Skeletal muscle cell (primary cell): ENCODE results near the gene SLC25A17.
A peak's percentile ranks its signal among the peaks of the same experiment; 100 is the strongest.
"Not testable (repeated sequence)": the region's sequence is repeated elsewhere in the genome, so short reads cannot be mapped to it uniquely, and the experiment has no call there.

Experiments used
- DNase-seq: peaks from one replicate; pipeline ENCODE4 v3.0.0-alpha.2; 2010; ENCODE audit warnings: low read depth
- H3K4me3 ChIP-seq: 2 replicates; pipeline ENCODE4 v1.5.1; 2011; ENCODE audit warnings: low read depth, mild to moderate bottlenecking, control low read depth, low read length, moderate library complexity

The SLC25A17 gene

DNA sequence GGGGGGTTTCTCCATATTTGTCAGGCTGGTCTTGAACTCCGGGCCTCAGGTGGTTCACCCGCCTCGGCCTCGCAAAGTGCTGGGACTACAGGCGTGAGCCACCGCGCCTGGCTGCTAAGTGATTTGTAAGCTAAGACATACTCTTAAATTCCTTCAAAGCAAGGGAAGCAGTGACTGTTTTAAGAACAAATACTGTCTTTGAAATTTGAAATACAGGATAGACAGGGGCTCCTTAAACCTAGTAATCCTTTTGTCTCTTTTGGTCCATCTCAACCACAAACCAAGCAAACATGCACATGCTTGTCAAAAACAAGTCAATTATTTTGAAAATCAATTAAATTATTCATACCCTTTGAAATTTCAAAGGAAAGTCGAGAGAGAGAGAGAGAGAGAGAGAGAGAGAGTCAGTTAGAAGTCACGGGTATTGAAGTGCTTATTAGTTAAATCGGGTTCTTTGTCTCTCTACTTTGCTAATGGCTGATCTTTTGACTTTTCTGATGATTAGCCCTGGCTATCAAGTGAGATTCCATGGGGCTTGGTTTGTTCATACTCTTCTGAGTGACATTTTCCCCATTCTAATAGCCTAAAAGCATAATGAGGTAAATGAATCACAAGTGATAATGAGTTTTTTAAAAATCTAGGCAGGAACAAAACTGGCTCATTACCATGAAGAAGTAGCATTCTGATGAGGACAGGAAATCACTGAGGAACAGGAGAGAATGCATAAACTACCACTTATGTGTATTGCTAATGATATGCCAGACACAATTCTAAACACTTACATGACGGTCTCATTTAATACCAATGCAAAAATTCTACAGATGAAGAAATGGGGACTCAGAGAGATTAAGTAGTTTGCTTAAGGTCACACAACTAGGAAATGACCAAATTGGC is 91.8 kb downstream of the SLC25A17 start:
- no peak overlapping the region for H3K4me3 ChIP-seq
- DNase-seq, result no peak

DNA sequence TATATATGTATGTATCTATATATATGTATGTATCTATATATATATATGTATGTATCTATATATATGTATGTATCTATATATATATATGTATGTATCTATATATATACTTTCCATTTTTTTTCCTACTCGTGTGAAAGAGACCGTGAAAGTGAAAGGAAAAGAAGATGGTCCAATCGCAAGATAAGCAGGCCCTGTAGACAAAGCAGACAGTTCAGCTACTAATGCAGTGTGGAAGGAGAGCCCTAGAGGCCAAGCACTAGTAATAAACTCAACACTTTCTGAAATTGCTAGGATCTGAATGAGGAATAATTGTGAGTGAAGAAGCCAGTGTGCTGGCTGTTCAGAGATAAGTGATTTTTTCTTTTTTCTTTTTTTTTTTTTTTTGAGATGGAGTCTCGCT is 92.6 kb downstream of the SLC25A17 start:
- no peak overlapping the region for H3K4me3 ChIP-seq
- no peak for DNase-seq

DNA sequence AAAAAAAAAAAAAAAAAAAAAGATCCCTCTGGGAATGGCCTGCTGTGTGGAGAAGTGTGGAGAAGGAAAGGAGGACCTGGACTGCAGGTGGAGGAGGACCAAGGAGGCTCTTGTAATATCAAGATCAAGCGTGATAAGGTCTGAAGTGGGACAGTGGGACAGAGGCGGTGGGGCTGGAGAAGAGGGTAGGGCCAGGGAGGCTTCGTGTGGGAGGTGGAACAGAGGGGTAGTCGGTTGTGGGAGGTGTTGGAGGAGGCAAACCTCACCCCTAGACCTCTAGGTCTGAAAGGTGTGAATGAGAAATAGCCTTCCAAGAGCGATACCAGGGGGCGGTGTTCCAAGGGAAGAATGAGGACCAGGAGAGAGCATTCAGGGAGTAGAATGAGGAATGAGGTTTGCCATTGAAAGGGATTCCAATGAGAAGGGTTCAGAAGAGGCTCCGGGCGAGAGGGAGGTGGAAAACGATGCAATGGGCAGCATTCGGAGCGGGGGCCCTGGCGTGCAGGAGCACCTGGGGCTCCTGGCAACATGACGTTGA is 95.7 kb downstream of the SLC25A17 start:
- no peak overlapping the region for H3K4me3 ChIP-seq
- DNase-seq, result no peak

DNA sequence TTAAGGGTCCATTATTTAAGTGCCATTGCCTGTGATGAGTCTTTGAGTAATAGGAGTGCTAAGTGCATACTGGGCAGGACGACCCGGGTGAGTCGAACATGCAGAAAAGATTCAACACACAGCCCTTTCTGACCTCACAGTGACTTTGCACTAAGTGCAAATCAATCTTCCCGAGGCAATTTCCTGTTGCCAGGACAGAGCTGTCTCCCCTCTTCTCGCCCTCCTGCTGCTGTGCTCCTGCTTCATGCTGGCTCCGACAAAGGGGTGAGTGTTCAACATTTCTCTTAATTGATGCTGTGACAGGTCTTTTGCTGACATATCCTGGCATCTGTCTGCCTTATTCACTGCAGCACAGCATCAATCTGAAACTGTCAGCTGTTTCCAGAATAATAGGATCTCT is 97.9 kb downstream of the SLC25A17 start:
- no peak overlapping the region for H3K4me3 ChIP-seq
- peak; percentile 7 for DNase-seq

DNA sequence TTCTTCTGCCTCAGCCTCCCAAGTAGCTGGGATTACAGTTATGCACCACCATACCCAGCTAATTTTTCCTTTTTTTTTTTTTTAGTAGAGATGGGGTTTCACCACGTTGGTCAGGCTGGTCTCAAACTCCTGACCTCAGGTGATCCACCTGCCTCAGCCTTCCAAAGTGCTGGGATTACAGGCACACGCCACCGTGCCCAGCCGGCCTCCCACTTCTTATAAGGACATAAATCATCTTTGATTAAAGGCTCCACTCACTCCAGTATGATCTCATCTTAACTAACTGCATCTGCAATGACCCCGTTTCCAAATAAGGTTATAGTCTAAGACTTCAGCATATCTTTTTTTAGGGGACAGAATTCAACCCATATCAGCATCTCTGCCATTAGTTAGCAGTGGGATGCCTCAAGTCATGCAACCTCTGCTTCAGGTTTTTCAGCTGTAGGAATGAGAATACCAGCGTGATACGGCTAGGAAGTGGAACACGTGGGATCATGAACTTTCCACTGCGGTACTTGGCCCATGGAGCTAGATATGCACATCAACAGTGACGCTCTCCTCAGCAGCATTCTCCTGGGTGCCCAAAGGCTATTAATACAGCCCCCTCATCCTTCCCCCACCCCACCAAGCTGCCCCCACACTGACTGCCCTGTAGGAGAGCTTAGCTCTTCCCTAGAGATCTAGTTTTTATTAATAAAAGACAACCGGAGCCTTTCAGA is 98.4 kb downstream of the SLC25A17 start:
- H3K4me3 ChIP-seq, result no peak overlapping the region
- DNase-seq, result no peak

DNA sequence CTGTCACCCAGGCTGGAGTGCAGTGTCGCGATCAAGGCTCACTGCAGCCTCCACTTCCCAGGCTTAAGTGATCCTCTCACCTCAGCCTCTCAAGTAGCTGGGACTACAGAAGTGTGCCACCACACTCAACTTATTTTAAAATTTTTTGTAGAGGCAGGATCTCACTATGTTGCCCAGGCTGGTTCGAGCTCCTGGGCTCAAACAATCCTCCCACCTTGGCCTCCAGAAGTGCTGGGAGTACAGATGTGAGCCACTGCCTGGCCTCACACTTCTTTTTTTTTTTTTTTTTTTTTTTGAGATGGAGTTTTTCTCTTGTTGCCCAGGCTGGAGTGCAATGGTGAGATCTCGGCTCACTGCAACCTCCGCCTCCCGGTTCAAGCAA is 99.0 kb downstream of the SLC25A17 start:
- DNase-seq, H3K4me3 ChIP-seq: not testable (repeated sequence)
